ENCODE data around the gene REV3L.

GRCh38 chr6:111494951-111495635 is 12.1 kb upstream of the REV3L start:
- TF ChIP-seq ZFX (IDR thresholded peaks at IDR 0.05; ENCODE audit: borderline replicate concordance) = no peak
- TF ChIP-seq, protein P1, sequence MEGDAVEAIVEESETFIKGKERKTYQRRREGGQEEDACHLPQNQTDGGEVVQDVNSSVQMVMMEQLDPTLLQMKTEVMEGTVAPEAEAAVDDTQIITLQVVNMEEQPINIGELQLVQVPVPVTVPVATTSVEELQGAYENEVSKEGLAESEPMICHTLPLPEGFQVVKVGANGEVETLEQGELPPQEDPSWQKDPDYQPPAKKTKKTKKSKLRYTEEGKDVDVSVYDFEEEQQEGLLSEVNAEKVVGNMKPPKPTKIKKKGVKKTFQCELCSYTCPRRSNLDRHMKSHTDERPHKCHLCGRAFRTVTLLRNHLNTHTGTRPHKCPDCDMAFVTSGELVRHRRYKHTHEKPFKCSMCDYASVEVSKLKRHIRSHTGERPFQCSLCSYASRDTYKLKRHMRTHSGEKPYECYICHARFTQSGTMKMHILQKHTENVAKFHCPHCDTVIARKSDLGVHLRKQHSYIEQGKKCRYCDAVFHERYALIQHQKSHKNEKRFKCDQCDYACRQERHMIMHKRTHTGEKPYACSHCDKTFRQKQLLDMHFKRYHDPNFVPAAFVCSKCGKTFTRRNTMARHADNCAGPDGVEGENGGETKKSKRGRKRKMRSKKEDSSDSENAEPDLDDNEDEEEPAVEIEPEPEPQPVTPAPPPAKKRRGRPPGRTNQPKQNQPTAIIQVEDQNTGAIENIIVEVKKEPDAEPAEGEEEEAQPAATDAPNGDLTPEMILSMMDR (IDR thresholded peaks at IDR 0.05) = no peak
